Superior temporal gyrus (tissue), 1 donor: ENCODE measurements around the gene STK40.

ENCODE experiments used
- DNase-seq: peaks from one replicate; pipeline ENCODE4 v3.0.0-alpha.2; 2016; ENCODE audit errors: extremely low spot score

The STK40 gene

GRCh38 chr1:36343651-36344394 is 41.9 kb downstream of the STK40 start:
- DNase-seq, result no peak

GRCh38 chr1:36342426-36343185 is 43.1 kb downstream of the STK40 start:
- DNase-seq, result peak; percentile 41

GRCh38 chr1:36341626-36342320 is 44.0 kb downstream of the STK40 start:
- DNase-seq, result no peak

GRCh38 chr1:36339615-36340014 is 46.1 kb downstream of the STK40 start:
- DNase-seq, result no peak

- no peak for DNase-seq
Observed at GRCh38 chr1:36339215-36339614, 46.5 kb downstream of the STK40 start.

GRCh38 chr1:36337830-36338229 is 47.9 kb downstream of the STK40 start:
- DNase-seq, result no peak

GRCh38 chr1:36330940-36331339 is 54.8 kb downstream of the STK40 start:
- no peak for DNase-seq

- DNase-seq, result no peak
Observed at GRCh38 chr1:36329817-36330216, 55.9 kb downstream of the STK40 start.

GRCh38 chr1:36328713-36329112 is 57.0 kb downstream of the STK40 start:
- DNase-seq, result no peak

- no peak for DNase-seq
Observed at GRCh38 chr1:36328088-36328480, 57.6 kb downstream of the STK40 start.

GRCh38 chr1:36327421-36328087 is 58.2 kb downstream of the STK40 start:
- DNase-seq, result no peak

- no peak for DNase-seq
Observed at GRCh38 chr1:36326499-36326898, 59.2 kb downstream of the STK40 start.

GRCh38 chr1:36324353-36324703 is 61.4 kb downstream of the STK40 start:
- DNase-seq, result no peak

- no peak for DNase-seq
Observed at GRCh38 chr1:36323636-36324352, 61.9 kb downstream of the STK40 start, which contains the start of gene EVA1B. EVA1B (minus strand) TSS chr1:36323645; CDS start chr1:36323037, 608 bp downstream.

- no peak for DNase-seq
Observed at GRCh38 chr1:36322786-36323635, 62.7 kb downstream of the STK40 start.

GRCh38 chr1:36322041-36322785 is 63.5 kb downstream of the STK40 start:
- no peak for DNase-seq

- no peak for DNase-seq
Observed at GRCh38 chr1:36321119-36321951, 64.4 kb downstream of the STK40 start.

- no peak for DNase-seq
Observed at GRCh38 chr1:36320767-36321118, 65.0 kb downstream of the STK40 start.

- DNase-seq, result no peak
Observed at GRCh38 chr1:36320291-36320761, 65.4 kb downstream of the STK40 start.
